ENCODE data around the gene WDR76.

Gene WDR76

GRCh38 chr15:43876872-43877271 lies 50.1 kb downstream of the WDR76 start:
- no peak for DNase-seq (ENCODE audit: low read depth in 3 of 3, low spot score in 1 of 3)

- DNase-seq (ENCODE audit: low read depth in 3 of 3, low spot score in 1 of 3) = no peak
Measured at GRCh38 chr15:43877371-43877770, 50.6 kb downstream of the WDR76 start.

GRCh38 chr15:43878446-43878845 lies 51.6 kb downstream of the WDR76 start:
- no peak for DNase-seq (ENCODE audit: low read depth in 3 of 3, low spot score in 1 of 3)

GRCh38 chr15:43879386-43880355 lies 52.9 kb downstream of the WDR76 start:
- no peak for DNase-seq (ENCODE audit: low read depth in 3 of 3, low spot score in 1 of 3)

- DNase-seq (ENCODE audit: low read depth in 3 of 3, low spot score in 1 of 3) = no peak
Measured at GRCh38 chr15:43880406-43881194, 53.8 kb downstream of the WDR76 start.

- no peak for DNase-seq (ENCODE audit: low read depth in 3 of 3, low spot score in 1 of 3)
Measured at GRCh38 chr15:43881245-43881644, 54.4 kb downstream of the WDR76 start.

- no peak for DNase-seq (ENCODE audit: low read depth in 3 of 3, low spot score in 1 of 3)
Measured at GRCh38 chr15:43881944-43882343, 55.1 kb downstream of the WDR76 start.

GRCh38 chr15:43883571-43883970 lies 56.8 kb downstream of the WDR76 start:
- no peak for DNase-seq (ENCODE audit: low read depth in 3 of 3, low spot score in 1 of 3)

- no peak for DNase-seq (ENCODE audit: low read depth in 3 of 3, low spot score in 1 of 3)
Measured at GRCh38 chr15:43886558-43886957, 59.8 kb downstream of the WDR76 start.

- DNase-seq (ENCODE audit: low read depth in 3 of 3, low spot score in 1 of 3) = no peak
Measured at GRCh38 chr15:43887901-43888300, 61.1 kb downstream of the WDR76 start.

- no peak for DNase-seq (ENCODE audit: low read depth in 3 of 3, low spot score in 1 of 3)
Measured at GRCh38 chr15:43889042-43889441, 62.2 kb downstream of the WDR76 start.

GRCh38 chr15:43893956-43894355 lies 67.2 kb downstream of the WDR76 start:
- DNase-seq (ENCODE audit: low read depth in 3 of 3, low spot score in 1 of 3) = no peak

GRCh38 chr15:43895586-43895985 lies 68.8 kb downstream of the WDR76 start:
- no peak for DNase-seq (ENCODE audit: low read depth in 3 of 3, low spot score in 1 of 3)

GRCh38 chr15:43896543-43896942 lies 69.7 kb downstream of the WDR76 start:
- no peak for DNase-seq (ENCODE audit: low read depth in 3 of 3, low spot score in 1 of 3)

- DNase-seq (ENCODE audit: low read depth in 3 of 3, low spot score in 1 of 3) = no peak
Measured at GRCh38 chr15:43898891-43899290, 72.1 kb downstream of the WDR76 start.

GRCh38 chr15:43899928-43900327 lies 73.1 kb downstream of the WDR76 start:
- DNase-seq (ENCODE audit: low read depth in 3 of 3, low spot score in 1 of 3) = no peak

GRCh38 chr15:43900996-43901395 lies 74.2 kb downstream of the WDR76 start:
- DNase-seq (ENCODE audit: low read depth in 3 of 3, low spot score in 1 of 3) = no peak

GRCh38 chr15:43901495-43901894 lies 74.7 kb downstream of the WDR76 start:
- DNase-seq (ENCODE audit: low read depth in 3 of 3, low spot score in 1 of 3) = no peak

GRCh38 chr15:43903864-43904290 lies 77.1 kb downstream of the WDR76 start:
- peak in 2 of 3 donors; percentile 2 to 22 for DNase-seq (ENCODE audit: low read depth in 3 of 3, low spot score in 1 of 3)

GRCh38 chr15:43905755-43906154 lies 79.0 kb downstream of the WDR76 start:
- no peak for DNase-seq (ENCODE audit: low read depth in 3 of 3, low spot score in 1 of 3)

GRCh38 chr15:43908516-43909050 lies 81.8 kb downstream of the WDR76 start:
- no peak for DNase-seq (ENCODE audit: low read depth in 3 of 3, low spot score in 1 of 3)

All from stimulated activated CD4-positive, alpha-beta T cell treated with anti-CD3 and anti-CD28 coated beads, TNF-alpha, amount 100 ng/mL, for 1 hour (primary cell).